WTC11 (cell line): ENCODE data around the gene ZNF608. TPM values are rescaled to one million over a fixed set of nuclear protein-coding genes. Genes with fewer than 3 reads are reported as not detected.

Experiments used
- ATAC-seq: fragments of 200-7000 bp; cut with Tn5 transposase; 2 replicates; pipeline ENCODE4 v1.10.0; 2021; ENCODE audit warnings: mild to moderate bottlenecking, moderate library complexity
- CTCF ChIA-PET: fragments of 300-600 bp; sonication (Branson Sonifier 250); formaldehyde crosslinking; loops from one replicate; lab custom pipeline; 2021; ENCODE audit warnings: antibody characterized with exemption; lab: Charles Lee
- POLR2A ChIA-PET: fragments of 350-600 bp; sonication (Branson Sonifier 250); formaldehyde crosslinking; loops from one replicate; lab custom pipeline; 2021; ENCODE audit warnings: antibody characterized with exemption; lab: Charles Lee
- DNase-seq: peaks from one replicate; pipeline ENCODE4 v3.0.0; 2021; ENCODE audit warnings: low spot score
- H3K27ac Mint-ChIP-seq: 2 replicates; pipeline ENCODE4 v1.8.0; 2021; ENCODE audit warnings: mixed read lengths
- H3K27me3 Mint-ChIP-seq: 2 replicates; pipeline ENCODE4 v1.8.0; 2021; ENCODE audit warnings: low read depth, mild to moderate bottlenecking, moderate library complexity, mixed read lengths
- H3K36me3 Mint-ChIP-seq: 2 replicates; pipeline ENCODE4 v1.8.0; 2021; ENCODE audit warnings: mixed read lengths
- H3K4me1 Mint-ChIP-seq: 2 replicates; pipeline ENCODE4 v1.8.0; 2022; ENCODE audit warnings: mixed read lengths
- H3K4me3 Mint-ChIP-seq: 2 replicates; pipeline ENCODE4 v1.8.0; 2021; ENCODE audit warnings: mild to moderate bottlenecking, moderate library complexity, mixed read lengths
- H3K9me3 Mint-ChIP-seq: 2 replicates; pipeline ENCODE4 v1.8.0; 2021; ENCODE audit warnings: mixed read lengths
- CREM ChIP-seq: sonication (generic); formaldehyde crosslinking; IDR thresholded peaks from 2 replicates; pipeline ENCODE4 v1.8.1; 2022; ENCODE audit warnings: mild to moderate bottlenecking, missing genetic modification reagents, moderate library complexity
- ESRRA ChIP-seq: sonication (generic); formaldehyde crosslinking; IDR thresholded peaks from 2 replicates; pipeline ENCODE4 v1.8.1; 2022; ENCODE audit warnings: mild to moderate bottlenecking, missing genetic modification reagents, borderline replicate concordance
- HMGA2 ChIP-seq: fragments of 250-450 bp; sonication (Bioruptor Pico); IDR thresholded peaks from 2 replicates; pipeline ENCODE4 v1.4.0; 2021; ENCODE audit warnings: mild to moderate bottlenecking, moderate library complexity
- KAT7 ChIP-seq: sonication (generic); formaldehyde crosslinking; IDR thresholded peaks from 2 replicates; pipeline ENCODE4 v1.8.1; 2023; ENCODE audit warnings: missing genetic modification reagents, mild to moderate bottlenecking, borderline replicate concordance
- NFYB ChIP-seq: sonication (generic); formaldehyde crosslinking; conservative IDR thresholded peaks from 2 replicates; pipeline ENCODE4 v1.8.0; 2022; ENCODE audit warnings: low read depth, missing genetic modification reagents
- NR3C1 ChIP-seq: sonication (generic); formaldehyde crosslinking; conservative IDR thresholded peaks from 2 replicates; pipeline ENCODE4 v1.8.1; 2023; ENCODE audit warnings: low read depth, mild to moderate bottlenecking, missing genetic modification reagents
- OVOL2 ChIP-seq: fragments of 250-450 bp; sonication (Bioruptor Pico); IDR thresholded peaks from 2 replicates; pipeline ENCODE4 v1.9.0; 2021; ENCODE audit warnings: mild to moderate bottlenecking, borderline replicate concordance
- RELA ChIP-seq: sonication (generic); formaldehyde crosslinking; IDR thresholded peaks from 2 replicates; pipeline ENCODE4 v1.8.1; 2022; ENCODE audit warnings: missing genetic modification reagents, mild to moderate bottlenecking, borderline replicate concordance
- ZBTB21 ChIP-seq: sonication (generic); formaldehyde crosslinking; IDR thresholded peaks from 2 replicates; pipeline ENCODE4 v1.8.1; 2023; ENCODE audit warnings: mild to moderate bottlenecking, missing genetic modification reagents, borderline replicate concordance
- ZNF232 ChIP-seq: sonication (generic); formaldehyde crosslinking; IDR thresholded peaks from 2 replicates; pipeline ENCODE4 v1.8.0; 2022; ENCODE audit warnings: mild to moderate bottlenecking, missing genetic modification reagents
- ZNF671 ChIP-seq: fragments of 250-450 bp; sonication (Bioruptor Pico); IDR thresholded peaks from 2 replicates; pipeline ENCODE4 v1.8.0; 2021; ENCODE audit warnings: mild to moderate bottlenecking
- total RNA-seq: library from RNA; stranded (reverse); gene quantifications from 3 replicates; pipeline ENCODE4 v1.2.3, GENCODE V29; 2021
- TF ChIP-seq, protein P1 (sequence below): sonication (generic); formaldehyde crosslinking; IDR thresholded peaks from 2 replicates; pipeline ENCODE4 v1.8.0; 2023; ENCODE audit warnings: missing genetic modification reagents, mild to moderate bottlenecking, borderline replicate concordance
- TF ChIP-seq, protein P2 (sequence below): fragments of 250-450 bp; sonication (Bioruptor Pico); IDR thresholded peaks from 2 replicates; pipeline ENCODE4 v1.9.0; 2021; ENCODE audit warnings: mild to moderate bottlenecking, borderline replicate concordance
- TF ChIP-seq, protein P3 (sequence below): sonication (generic); formaldehyde crosslinking; IDR thresholded peaks from 2 replicates; pipeline ENCODE4 v1.8.0; 2022; ENCODE audit warnings: missing genetic modification reagents
- TF ChIP-seq, protein P4 (sequence below): fragments of 250-450 bp; sonication (Bioruptor Pico); IDR thresholded peaks from 2 replicates; pipeline ENCODE4 v2.1.2; 2022; ENCODE audit warnings: mild to moderate bottlenecking, moderate library complexity
- TF ChIP-seq, protein P5 (sequence below): sonication (generic); formaldehyde crosslinking; conservative IDR thresholded peaks from 2 replicates; pipeline ENCODE4 v1.8.1; 2023; ENCODE audit warnings: mild to moderate bottlenecking, low read depth, missing genetic modification reagents, moderate library complexity

Gene ZNF608
- total RNA-seq, 1 experiment from 2014 or later, result 40.6 TPM

DNA sequence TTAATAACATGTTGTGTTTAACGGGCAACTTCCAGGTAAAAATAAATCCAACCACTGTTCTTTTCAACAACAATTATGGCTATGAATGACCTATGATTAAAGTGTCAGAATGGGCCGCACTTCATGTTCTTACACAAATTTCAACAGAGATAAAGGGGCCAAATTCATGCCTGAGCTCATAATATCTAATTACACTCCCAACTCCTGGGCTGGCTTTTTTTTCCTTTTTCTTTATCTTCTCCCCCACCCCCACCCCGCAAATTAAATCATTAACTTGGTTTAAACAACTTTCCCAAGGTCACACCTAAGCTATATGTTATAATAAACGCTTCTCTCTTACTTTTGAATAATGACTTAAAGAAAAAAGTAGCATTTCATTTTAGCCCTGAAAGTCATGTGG is 25.8 kb downstream of the ZNF608 start (continued):
- TF ChIP-seq ZNF232 (CRISPR knock-in tag) (no peak), RELA (CRISPR knock-in tag) (no peak), KAT7 (CRISPR knock-in tag) (no peak), NR3C1 (CRISPR knock-in tag) (no peak)

DNA sequence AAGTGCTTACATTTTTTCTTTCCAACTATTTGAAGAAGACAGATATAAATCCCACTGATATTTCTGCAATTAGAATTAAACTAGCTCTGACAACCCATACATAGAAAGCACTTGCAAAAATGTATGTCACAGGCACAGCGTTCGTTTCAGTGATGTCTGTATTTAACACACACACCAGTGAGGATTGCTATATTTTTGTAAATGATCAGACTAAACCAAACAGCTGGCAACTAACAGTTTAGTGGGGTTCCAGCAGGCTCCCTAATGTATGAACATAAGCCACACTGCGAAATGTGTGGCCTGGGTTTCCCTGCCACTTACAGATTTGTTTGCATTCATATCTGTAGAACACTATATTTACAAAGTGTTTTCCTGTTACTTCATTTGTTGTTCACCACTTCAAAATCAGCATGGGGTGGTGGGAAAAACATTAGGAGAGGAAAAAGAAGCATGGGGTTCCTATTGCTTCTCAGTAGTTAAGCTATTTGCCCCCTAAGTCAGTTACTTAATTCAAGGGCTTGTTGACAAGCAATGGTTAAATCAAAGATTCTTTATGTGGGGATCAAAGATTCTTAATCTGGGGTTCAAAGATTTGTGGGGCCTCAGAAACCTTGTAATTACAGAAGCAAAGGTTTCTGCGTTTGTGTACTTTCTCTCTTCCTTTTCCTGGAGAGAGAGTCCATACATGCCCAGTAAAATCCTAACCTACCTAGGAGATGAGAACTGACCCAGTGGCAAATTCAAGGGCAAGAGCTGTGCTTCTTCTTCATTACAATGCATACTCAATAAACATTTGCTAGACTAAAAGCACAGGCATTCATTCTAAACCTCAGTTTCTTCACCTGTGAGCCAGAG is 27.1 kb downstream of the ZNF608 start:
- Mint-ChIP-seq H3K36me3 (no peaks in the 10 kb centered on the region), H3K4me1 (peaks cover 50% of the 10 kb centered on the region), H3K9me3 (no peaks in the 10 kb centered on the region), H3K27me3 (no peaks in the 10 kb centered on the region), H3K27ac (no peak overlapping the region; the same call in 1 of the 2 replicates), H3K4me3 (no peak overlapping the region)
- ChIA-PET CTCF (interaction anchor here (1.1 kb wide), 1 partner anchor 21 kb away, joined by 3 read pairs; no protein-coding TSS in a partner anchor), POLR2A (no interaction called here)
- ATAC-seq (0 out of 2 replicates have a peak, but pooled peaks have one; percentile 43), DNase-seq (no peak)
- TF ChIP-seq HMGA2 (no peak), KAT7 (CRISPR knock-in tag) (no peak), ZBTB21 (CRISPR knock-in tag) (no peak), ESRRA (CRISPR knock-in tag) (no peak), CREM (CRISPR knock-in tag) (no peak), ZNF671 (CRISPR knock-in tag) (no peak), OVOL2 (CRISPR knock-in tag) (no peak), NFYB (CRISPR knock-in tag) (no peak)
- TF ChIP-seq, protein P1, sequence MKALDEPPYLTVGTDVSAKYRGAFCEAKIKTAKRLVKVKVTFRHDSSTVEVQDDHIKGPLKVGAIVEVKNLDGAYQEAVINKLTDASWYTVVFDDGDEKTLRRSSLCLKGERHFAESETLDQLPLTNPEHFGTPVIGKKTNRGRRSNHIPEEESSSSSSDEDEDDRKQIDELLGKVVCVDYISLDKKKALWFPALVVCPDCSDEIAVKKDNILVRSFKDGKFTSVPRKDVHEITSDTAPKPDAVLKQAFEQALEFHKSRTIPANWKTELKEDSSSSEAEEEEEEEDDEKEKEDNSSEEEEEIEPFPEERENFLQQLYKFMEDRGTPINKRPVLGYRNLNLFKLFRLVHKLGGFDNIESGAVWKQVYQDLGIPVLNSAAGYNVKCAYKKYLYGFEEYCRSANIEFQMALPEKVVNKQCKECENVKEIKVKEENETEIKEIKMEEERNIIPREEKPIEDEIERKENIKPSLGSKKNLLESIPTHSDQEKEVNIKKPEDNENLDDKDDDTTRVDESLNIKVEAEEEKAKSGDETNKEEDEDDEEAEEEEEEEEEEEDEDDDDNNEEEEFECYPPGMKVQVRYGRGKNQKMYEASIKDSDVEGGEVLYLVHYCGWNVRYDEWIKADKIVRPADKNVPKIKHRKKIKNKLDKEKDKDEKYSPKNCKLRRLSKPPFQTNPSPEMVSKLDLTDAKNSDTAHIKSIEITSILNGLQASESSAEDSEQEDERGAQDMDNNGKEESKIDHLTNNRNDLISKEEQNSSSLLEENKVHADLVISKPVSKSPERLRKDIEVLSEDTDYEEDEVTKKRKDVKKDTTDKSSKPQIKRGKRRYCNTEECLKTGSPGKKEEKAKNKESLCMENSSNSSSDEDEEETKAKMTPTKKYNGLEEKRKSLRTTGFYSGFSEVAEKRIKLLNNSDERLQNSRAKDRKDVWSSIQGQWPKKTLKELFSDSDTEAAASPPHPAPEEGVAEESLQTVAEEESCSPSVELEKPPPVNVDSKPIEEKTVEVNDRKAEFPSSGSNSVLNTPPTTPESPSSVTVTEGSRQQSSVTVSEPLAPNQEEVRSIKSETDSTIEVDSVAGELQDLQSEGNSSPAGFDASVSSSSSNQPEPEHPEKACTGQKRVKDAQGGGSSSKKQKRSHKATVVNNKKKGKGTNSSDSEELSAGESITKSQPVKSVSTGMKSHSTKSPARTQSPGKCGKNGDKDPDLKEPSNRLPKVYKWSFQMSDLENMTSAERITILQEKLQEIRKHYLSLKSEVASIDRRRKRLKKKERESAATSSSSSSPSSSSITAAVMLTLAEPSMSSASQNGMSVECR (CRISPR knock-in tag), result no peak
- TF ChIP-seq, protein P2, sequence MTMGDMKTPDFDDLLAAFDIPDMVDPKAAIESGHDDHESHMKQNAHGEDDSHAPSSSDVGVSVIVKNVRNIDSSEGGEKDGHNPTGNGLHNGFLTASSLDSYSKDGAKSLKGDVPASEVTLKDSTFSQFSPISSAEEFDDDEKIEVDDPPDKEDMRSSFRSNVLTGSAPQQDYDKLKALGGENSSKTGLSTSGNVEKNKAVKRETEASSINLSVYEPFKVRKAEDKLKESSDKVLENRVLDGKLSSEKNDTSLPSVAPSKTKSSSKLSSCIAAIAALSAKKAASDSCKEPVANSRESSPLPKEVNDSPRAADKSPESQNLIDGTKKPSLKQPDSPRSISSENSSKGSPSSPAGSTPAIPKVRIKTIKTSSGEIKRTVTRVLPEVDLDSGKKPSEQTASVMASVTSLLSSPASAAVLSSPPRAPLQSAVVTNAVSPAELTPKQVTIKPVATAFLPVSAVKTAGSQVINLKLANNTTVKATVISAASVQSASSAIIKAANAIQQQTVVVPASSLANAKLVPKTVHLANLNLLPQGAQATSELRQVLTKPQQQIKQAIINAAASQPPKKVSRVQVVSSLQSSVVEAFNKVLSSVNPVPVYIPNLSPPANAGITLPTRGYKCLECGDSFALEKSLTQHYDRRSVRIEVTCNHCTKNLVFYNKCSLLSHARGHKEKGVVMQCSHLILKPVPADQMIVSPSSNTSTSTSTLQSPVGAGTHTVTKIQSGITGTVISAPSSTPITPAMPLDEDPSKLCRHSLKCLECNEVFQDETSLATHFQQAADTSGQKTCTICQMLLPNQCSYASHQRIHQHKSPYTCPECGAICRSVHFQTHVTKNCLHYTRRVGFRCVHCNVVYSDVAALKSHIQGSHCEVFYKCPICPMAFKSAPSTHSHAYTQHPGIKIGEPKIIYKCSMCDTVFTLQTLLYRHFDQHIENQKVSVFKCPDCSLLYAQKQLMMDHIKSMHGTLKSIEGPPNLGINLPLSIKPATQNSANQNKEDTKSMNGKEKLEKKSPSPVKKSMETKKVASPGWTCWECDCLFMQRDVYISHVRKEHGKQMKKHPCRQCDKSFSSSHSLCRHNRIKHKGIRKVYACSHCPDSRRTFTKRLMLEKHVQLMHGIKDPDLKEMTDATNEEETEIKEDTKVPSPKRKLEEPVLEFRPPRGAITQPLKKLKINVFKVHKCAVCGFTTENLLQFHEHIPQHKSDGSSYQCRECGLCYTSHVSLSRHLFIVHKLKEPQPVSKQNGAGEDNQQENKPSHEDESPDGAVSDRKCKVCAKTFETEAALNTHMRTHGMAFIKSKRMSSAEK (CRISPR knock-in tag), result no peak
- TF ChIP-seq, protein P3, sequence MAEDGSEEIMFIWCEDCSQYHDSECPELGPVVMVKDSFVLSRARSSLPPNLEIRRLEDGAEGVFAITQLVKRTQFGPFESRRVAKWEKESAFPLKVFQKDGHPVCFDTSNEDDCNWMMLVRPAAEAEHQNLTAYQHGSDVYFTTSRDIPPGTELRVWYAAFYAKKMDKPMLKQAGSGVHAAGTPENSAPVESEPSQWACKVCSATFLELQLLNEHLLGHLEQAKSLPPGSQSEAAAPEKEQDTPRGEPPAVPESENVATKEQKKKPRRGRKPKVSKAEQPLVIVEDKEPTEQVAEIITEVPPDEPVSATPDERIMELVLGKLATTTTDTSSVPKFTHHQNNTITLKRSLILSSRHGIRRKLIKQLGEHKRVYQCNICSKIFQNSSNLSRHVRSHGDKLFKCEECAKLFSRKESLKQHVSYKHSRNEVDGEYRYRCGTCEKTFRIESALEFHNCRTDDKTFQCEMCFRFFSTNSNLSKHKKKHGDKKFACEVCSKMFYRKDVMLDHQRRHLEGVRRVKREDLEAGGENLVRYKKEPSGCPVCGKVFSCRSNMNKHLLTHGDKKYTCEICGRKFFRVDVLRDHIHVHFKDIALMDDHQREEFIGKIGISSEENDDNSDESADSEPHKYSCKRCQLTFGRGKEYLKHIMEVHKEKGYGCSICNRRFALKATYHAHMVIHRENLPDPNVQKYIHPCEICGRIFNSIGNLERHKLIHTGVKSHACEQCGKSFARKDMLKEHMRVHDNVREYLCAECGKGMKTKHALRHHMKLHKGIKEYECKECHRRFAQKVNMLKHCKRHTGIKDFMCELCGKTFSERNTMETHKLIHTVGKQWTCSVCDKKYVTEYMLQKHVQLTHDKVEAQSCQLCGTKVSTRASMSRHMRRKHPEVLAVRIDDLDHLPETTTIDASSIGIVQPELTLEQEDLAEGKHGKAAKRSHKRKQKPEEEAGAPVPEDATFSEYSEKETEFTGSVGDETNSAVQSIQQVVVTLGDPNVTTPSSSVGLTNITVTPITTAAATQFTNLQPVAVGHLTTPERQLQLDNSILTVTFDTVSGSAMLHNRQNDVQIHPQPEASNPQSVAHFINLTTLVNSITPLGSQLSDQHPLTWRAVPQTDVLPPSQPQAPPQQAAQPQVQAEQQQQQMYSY, result no peak
- TF ChIP-seq, protein P4, sequence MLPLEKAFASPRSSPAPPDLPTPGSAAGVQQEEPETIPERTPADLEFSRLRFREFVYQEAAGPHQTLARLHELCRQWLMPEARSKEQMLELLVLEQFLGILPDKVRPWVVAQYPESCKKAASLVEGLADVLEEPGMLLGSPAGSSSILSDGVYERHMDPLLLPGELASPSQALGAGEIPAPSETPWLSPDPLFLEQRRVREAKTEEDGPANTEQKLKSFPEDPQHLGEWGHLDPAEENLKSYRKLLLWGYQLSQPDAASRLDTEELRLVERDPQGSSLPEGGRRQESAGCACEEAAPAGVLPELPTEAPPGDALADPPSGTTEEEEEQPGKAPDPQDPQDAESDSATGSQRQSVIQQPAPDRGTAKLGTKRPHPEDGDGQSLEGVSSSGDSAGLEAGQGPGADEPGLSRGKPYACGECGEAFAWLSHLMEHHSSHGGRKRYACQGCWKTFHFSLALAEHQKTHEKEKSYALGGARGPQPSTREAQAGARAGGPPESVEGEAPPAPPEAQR (CRISPR knock-in tag), result no peak
- TF ChIP-seq, protein P5, sequence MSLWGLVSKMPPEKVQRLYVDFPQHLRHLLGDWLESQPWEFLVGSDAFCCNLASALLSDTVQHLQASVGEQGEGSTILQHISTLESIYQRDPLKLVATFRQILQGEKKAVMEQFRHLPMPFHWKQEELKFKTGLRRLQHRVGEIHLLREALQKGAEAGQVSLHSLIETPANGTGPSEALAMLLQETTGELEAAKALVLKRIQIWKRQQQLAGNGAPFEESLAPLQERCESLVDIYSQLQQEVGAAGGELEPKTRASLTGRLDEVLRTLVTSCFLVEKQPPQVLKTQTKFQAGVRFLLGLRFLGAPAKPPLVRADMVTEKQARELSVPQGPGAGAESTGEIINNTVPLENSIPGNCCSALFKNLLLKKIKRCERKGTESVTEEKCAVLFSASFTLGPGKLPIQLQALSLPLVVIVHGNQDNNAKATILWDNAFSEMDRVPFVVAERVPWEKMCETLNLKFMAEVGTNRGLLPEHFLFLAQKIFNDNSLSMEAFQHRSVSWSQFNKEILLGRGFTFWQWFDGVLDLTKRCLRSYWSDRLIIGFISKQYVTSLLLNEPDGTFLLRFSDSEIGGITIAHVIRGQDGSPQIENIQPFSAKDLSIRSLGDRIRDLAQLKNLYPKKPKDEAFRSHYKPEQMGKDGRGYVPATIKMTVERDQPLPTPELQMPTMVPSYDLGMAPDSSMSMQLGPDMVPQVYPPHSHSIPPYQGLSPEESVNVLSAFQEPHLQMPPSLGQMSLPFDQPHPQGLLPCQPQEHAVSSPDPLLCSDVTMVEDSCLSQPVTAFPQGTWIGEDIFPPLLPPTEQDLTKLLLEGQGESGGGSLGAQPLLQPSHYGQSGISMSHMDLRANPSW (CRISPR knock-in tag), result no peak
